ENCODE data around the gene OTUD5. TPM values are rescaled to one million over a fixed set of nuclear protein-coding genes. Genes with fewer than 3 reads are reported as not detected.
A peak's percentile ranks its signal among the peaks of the same experiment; 100 is the strongest.

OTUD5 gene
- total RNA-seq, 3 donors from 2014 or later (not counting 1 experiment from before 2014, with no cell fraction given), result 92.2 to 106 (median 92.5) TPM

DNA sequence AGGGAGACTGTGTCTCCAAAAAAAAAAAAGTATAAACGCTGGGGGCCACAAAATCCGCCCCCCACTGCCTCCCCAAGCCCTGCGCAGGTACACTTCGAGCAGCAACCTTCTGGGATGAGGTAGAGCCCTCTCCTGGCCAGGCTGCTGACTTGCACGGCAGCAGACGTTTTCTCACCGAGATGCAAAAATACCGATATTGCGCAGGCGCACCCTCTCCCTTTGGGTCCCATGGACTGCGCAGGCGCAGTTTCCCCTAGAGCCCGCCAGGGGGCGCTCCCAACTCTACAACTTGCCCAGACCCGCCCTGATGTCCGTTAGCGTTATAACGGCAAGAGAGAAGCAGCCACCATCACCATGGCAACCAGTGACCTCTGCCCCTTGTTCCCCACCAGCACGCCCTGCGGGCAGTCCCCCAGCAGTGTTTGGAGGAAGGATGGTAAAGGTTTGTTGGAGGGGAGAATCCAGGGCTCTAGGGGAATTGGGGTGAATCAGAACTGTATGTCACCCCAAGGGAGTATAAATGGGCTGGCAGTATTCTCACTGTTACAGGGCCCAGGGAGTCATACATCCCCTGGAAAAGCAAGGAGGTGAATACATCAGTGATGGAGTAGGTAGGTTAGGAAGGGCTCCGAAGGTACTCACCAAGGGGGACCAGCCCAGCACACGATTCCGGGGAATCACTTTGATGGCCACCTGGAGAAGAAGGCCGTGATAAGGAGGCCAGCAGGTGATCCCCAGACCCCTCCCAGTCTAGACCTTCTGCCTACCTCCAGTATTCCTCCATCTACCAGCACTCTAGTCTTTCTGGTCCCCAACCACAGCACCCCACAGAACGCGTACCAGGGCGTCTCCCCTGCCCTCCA, 40.0 kb downstream of the OTUD5 start:
- peaks cover 48 to 53% of the 10 kb centered on the region in 2 donors for H3K4me1 Mint-ChIP-seq
- H3K9me3 Mint-ChIP-seq, result no peaks in the 10 kb centered on the region
- Histone ChIP-seq H3K9me3 (ENCODE audit: control insufficient read depth, insufficient read depth, low read length) (no peaks in the 10 kb centered on the region), H3K4me3 (ENCODE audit: low read length) (peak overlapping the region; percentile 91), H3K27me3 (ENCODE audit: control insufficient read depth, insufficient read depth, low read length) (no peaks in the 10 kb centered on the region), H3K36me3 (ENCODE audit: control insufficient read depth, insufficient read depth, low read length) (peaks cover 45% of the 10 kb centered on the region), H3K27ac (ENCODE audit: low read length) (peak overlapping the region; percentile 90), H3K4me1 (ENCODE audit: control insufficient read depth, insufficient read depth, low read length) (peaks cover 74% of the 10 kb centered on the region)
- peak overlapping the region; percentile 96 to 99 for H3K27ac Mint-ChIP-seq
- H3K36me3 Mint-ChIP-seq, result no peaks in the 10 kb centered on the region
- ATAC-seq (peak; percentile 45 to 72 (median 58)), DNase-seq (peak; percentile 85 to 92)
- TF ChIP-seq, protein P1, sequence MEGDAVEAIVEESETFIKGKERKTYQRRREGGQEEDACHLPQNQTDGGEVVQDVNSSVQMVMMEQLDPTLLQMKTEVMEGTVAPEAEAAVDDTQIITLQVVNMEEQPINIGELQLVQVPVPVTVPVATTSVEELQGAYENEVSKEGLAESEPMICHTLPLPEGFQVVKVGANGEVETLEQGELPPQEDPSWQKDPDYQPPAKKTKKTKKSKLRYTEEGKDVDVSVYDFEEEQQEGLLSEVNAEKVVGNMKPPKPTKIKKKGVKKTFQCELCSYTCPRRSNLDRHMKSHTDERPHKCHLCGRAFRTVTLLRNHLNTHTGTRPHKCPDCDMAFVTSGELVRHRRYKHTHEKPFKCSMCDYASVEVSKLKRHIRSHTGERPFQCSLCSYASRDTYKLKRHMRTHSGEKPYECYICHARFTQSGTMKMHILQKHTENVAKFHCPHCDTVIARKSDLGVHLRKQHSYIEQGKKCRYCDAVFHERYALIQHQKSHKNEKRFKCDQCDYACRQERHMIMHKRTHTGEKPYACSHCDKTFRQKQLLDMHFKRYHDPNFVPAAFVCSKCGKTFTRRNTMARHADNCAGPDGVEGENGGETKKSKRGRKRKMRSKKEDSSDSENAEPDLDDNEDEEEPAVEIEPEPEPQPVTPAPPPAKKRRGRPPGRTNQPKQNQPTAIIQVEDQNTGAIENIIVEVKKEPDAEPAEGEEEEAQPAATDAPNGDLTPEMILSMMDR (IDR thresholded peaks at IDR 0.05), result peak; percentile 76
- H3K4me3 Mint-ChIP-seq, result peak overlapping the region; percentile 91
- WGBS (ENCODE audit: insufficient coverage), result 5% methylated on average over 24 of the region's 27 CpGs
- intact Hi-C loops (cut with micrococcal nuclease), result loop anchor here (1.0 to 10.0 kb wide), 4 partner anchors 87 to 269 kb away; partner anchors contain the start of genes GRIPAP1, HDAC6 and TFE3
- H3K27me3 Mint-ChIP-seq (ENCODE audit: low read depth in 2 of 2), result peaks cover 0 to 6% of the 10 kb centered on the region in 2 donors

DNA sequence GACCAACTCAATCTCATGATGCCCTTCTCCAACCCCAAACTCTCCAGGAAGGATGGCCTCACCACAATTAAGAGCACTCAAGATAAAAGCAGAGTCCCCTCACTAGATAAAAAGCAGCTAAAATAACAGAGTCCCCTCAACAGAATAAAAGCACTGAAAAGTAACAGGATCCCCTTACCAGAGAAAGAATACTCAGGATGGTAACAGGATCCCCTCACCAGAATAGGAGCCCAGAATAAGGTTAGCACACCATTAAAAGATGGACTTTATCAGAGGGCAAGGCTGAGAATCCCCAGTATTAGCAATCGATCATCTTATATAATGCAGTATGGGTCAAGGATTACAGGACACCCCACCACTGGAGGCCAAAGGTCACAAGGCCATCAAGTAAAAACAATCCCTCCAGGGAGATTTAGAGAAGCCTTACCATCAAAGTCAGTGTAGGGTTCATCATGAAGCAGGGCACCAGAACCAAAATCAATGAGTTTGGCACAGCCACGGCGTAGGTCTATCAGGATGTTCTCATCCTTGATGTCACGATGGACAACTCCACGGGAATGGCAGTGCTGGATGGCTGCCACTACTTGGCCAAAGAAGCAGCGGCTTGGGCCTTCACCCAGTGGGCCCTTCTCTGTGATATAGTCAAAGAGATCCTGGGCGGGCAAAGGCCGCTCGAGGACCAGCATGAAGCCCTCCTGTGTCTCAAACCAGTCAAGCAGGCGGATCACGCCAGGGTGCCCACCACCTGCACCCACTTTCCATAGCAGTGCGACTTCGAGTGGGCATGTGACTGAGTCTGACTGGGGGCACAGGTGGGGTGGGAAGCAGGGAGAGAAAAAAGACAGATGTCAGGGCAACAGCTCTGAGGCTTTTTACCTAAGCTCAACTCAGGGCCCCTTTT, 42.6 kb downstream of the OTUD5 start:
- H3K4me3 Mint-ChIP-seq, result peak overlapping the region; percentile 53
- no peaks in the 10 kb centered on the region for H3K9me3 Mint-ChIP-seq
- H3K27ac ChIP-seq (ENCODE audit: low read length), result no peak overlapping the region

DNA sequence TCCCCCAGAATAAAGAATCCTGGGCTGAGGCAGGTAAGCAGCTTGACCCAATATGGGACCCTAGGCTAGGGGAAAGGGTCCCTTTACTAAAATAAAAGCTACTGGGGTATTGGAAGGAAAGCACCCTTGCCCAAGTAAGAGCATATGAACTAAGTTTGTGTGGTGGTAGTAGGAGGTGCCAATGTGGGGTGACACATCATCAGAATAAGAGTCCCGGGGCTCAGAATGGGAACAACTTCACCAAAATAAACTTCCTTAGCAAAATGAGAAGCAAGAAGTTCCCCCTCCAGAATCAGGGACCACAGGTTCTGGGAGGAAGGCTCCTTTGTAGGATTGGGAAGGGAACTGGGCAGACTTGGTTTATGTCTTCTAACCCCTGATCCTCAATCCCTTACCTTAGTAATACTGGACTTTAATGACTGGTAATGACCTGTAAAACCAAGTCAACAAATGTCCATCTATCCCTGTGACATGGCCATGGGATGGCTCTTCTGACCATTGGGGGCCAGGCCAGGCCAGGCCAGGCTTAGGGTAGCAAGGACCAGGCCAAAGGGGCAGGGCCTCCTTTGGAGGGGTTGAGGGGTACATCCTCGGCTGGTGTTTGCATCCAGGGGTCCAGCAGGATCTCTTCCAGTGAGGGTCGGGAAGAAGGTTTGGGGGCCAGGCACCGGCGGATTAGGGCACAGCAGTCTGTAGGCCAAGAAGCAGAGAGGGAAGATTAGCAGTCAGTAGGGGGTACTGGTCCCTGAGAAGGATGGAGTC, 43.6 kb downstream of the OTUD5 start:
- Mint-ChIP-seq H3K27ac (peak overlapping the region; percentile 65 to 97), H3K4me1 (peaks cover 45 to 47% of the 10 kb centered on the region in 2 donors), H3K36me3 (no peaks in the 10 kb centered on the region), H3K9me3 (no peaks in the 10 kb centered on the region), H3K27me3 (ENCODE audit: low read depth in 2 of 2) (peaks cover 0 to 13% of the 10 kb centered on the region in 2 donors), H3K4me3 (peak overlapping the region; percentile 19)
- TF ChIP-seq, protein P1 (IDR thresholded peaks at IDR 0.05), result no peak
- Histone ChIP-seq H3K9me3 (ENCODE audit: control insufficient read depth, insufficient read depth, low read length) (no peaks in the 10 kb centered on the region), H3K4me1 (ENCODE audit: control insufficient read depth, insufficient read depth, low read length) (peaks cover 58% of the 10 kb centered on the region), H3K36me3 (ENCODE audit: control insufficient read depth, insufficient read depth, low read length) (peaks cover 45% of the 10 kb centered on the region), H3K27me3 (ENCODE audit: control insufficient read depth, insufficient read depth, low read length) (no peaks in the 10 kb centered on the region), H3K27ac (ENCODE audit: low read length) (peak overlapping the region; percentile 2), H3K4me3 (ENCODE audit: low read length) (no peak overlapping the region)
- intact Hi-C loops (cut with micrococcal nuclease), result loop anchor here (10.0 kb wide), 2 partner anchors 91 to 109 kb away; partner anchors contain the start of genes GRIPAP1 and HDAC6
- no peak for DNase-seq
- no peak for ATAC-seq
- 93% methylated on average over 4 of the region's 5 CpGs for WGBS (ENCODE audit: insufficient coverage)

More for the DNA sequence above, 42.6 kb downstream of the OTUD5 start:
- WGBS (ENCODE audit: insufficient coverage), result 88% methylated on average over 8 of the region's 13 CpGs
- H3K36me3 Mint-ChIP-seq, result no peaks in the 10 kb centered on the region
- Histone ChIP-seq H3K4me1 (ENCODE audit: control insufficient read depth, insufficient read depth, low read length) (peaks cover 63% of the 10 kb centered on the region), H3K27me3 (ENCODE audit: control insufficient read depth, insufficient read depth, low read length) (no peaks in the 10 kb centered on the region), H3K4me3 (ENCODE audit: low read length) (no peak overlapping the region), H3K9me3 (ENCODE audit: control insufficient read depth, insufficient read depth, low read length) (no peaks in the 10 kb centered on the region), H3K36me3 (ENCODE audit: control insufficient read depth, insufficient read depth, low read length) (peaks cover 45% of the 10 kb centered on the region)
- peak overlapping the region; percentile 65 to 97 for H3K27ac Mint-ChIP-seq
- DNase-seq (no peak), ATAC-seq (no peak)
- TF ChIP-seq, protein P1 (IDR thresholded peaks at IDR 0.05), result no peak
- peaks cover 0 to 13% of the 10 kb centered on the region in 2 donors for H3K27me3 Mint-ChIP-seq (ENCODE audit: low read depth in 2 of 2)
- intact Hi-C loops (cut with micrococcal nuclease), result loop anchor here (5.0 to 10.0 kb wide), 3 partner anchors 90 to 127 kb away; partner anchors contain the start of genes GRIPAP1, HDAC6 and TFE3
- H3K4me1 Mint-ChIP-seq, result peaks cover 51 to 57% of the 10 kb centered on the region in 2 donors

All from natural killer cell (primary cell).